IMR-90 (cell line): ENCODE measurements around the gene CTBP2. TPM values are rescaled to one million over a fixed set of nuclear protein-coding genes. Genes with fewer than 3 reads are reported as not detected.
A peak's percentile ranks its signal among the peaks of the same experiment; 100 is the strongest.

Source experiments
- ATAC-seq: fragments of 200-7000 bp; cut with Tn5 transposase; 2 replicates; pipeline ENCODE4 v1.9.1; 2020; ENCODE audit warnings: low read depth, mild to moderate bottlenecking, moderate library complexity
- BruUV-seq: library from RNA; stranded (reverse); fragments of 400-500 nt; replicated peaks from 2 replicates; lab custom pipeline; 2021; lab: Mats Ljungman, UMichigan
- CTCF ChIA-PET: fragments of 300-600 bp; formaldehyde crosslinking; extraction: SDS; loops from one replicate; lab custom pipeline; 2021; ENCODE audit warnings: antibody characterized with exemption; lab: Yijun Ruan, JAX
- POLR2A ChIA-PET: fragments of 300-600 bp; sonication (Branson Sonifier 250); formaldehyde crosslinking; loops from one replicate; lab custom pipeline; 2022; ENCODE audit warnings: antibody characterized with exemption; ENCODE audit not compliant: unreplicated experiment; lab: Charles Lee
- DNase-seq: peaks from one replicate; pipeline ENCODE4 v3.0.0; 2013
- H2AFZ ChIP-seq: replicated peaks from 2 replicates; pipeline ENCODE3; 2013; ENCODE audit warnings: low read length, mild to moderate bottlenecking; ENCODE audit not compliant: poor library complexity
- H2AK5ac ChIP-seq: 2 replicates; pipeline ENCODE4 v1.6.1; 2013; ENCODE audit warnings: low read depth, low read length, inconsistent platforms
- H2AK9ac ChIP-seq: replicated peaks from 2 replicates; pipeline ENCODE3; 2013; ENCODE audit warnings: mild to moderate bottlenecking, low read depth, low read length, moderate library complexity; ENCODE audit not compliant: poor library complexity
- H2BK120ac ChIP-seq: 2 replicates; pipeline ENCODE4 v1.6.1; 2013; ENCODE audit warnings: low read depth, low read length, inconsistent platforms
- H2BK15ac ChIP-seq: 3 replicates; pipeline ENCODE4 v1.6.1; 2013; ENCODE audit warnings: low read depth, low read length, inconsistent platforms
- H2BK20ac ChIP-seq: 2 replicates; pipeline ENCODE4 v1.6.1; 2013; ENCODE audit warnings: low read depth, mild to moderate bottlenecking, inconsistent platforms, low read length, moderate library complexity
- H2BK5ac ChIP-seq: 2 replicates; pipeline ENCODE4 v1.6.1; 2013; ENCODE audit warnings: mild to moderate bottlenecking, low read depth, low read length, inconsistent platforms; ENCODE audit not compliant: poor library complexity, severe bottlenecking
- H3K14ac ChIP-seq: replicated peaks from 2 replicates; pipeline ENCODE4 v1.6.1; 2013; ENCODE audit warnings: low read depth, low read length, inconsistent platforms
- H3K18ac ChIP-seq: 2 replicates; pipeline ENCODE4 v1.6.1; 2013; ENCODE audit warnings: low read depth, low read length, control low read depth
- H3K23ac ChIP-seq: 2 replicates; pipeline ENCODE4 v1.6.1; 2013; ENCODE audit warnings: low read depth, low read length, inconsistent platforms
- H3K27ac ChIP-seq: 2 replicates; pipeline ENCODE4 v1.5.1; 2013; ENCODE audit warnings: mild to moderate bottlenecking, control low read depth, low read length; ENCODE audit not compliant: insufficient read depth
- H3K27me3 ChIP-seq: 2 replicates; pipeline ENCODE4 v1.6.1; 2013; ENCODE audit warnings: low read length; ENCODE audit not compliant: control insufficient read depth, insufficient read depth
- H3K36me3 ChIP-seq: 2 replicates; pipeline ENCODE4 v1.6.1; 2013; ENCODE audit warnings: low read length, mixed read lengths; ENCODE audit not compliant: control insufficient read depth, insufficient read depth
- H3K4ac ChIP-seq: 2 replicates; pipeline ENCODE4 v1.6.1; 2013; ENCODE audit warnings: low read depth, low read length, inconsistent platforms
- H3K4me1 ChIP-seq: 2 replicates; pipeline ENCODE4 v1.6.1; 2013; ENCODE audit warnings: low read length, mixed read lengths; ENCODE audit not compliant: control insufficient read depth, insufficient read depth
- H3K4me2 ChIP-seq: 2 replicates; pipeline ENCODE4 v1.6.1; 2013; ENCODE audit warnings: low read depth, mild to moderate bottlenecking, control low read depth, low read length, moderate library complexity
- H3K4me3 ChIP-seq: 2 replicates; pipeline ENCODE4 v1.5.1; 2013; ENCODE audit warnings: low read depth, mild to moderate bottlenecking, control low read depth, low read length, moderate library complexity; ENCODE audit not compliant: insufficient read depth
- H3K56ac ChIP-seq: 2 replicates; pipeline ENCODE4 v1.6.1; 2013; ENCODE audit warnings: low read length, inconsistent platforms; ENCODE audit not compliant: insufficient read depth; ENCODE audit errors: extremely low read depth
- H3K79me1 ChIP-seq, 2 experiments: 2 replicates each; pipeline ENCODE4 v1.6.1; 2013; ENCODE audit warnings: low read length in 2 of 2, inconsistent platforms in 1 of 2, low read depth in 1 of 2
- H3K9ac ChIP-seq: 2 replicates; pipeline ENCODE4 v1.6.1; 2013; ENCODE audit warnings: low read depth, low read length, control low read depth
- H3K9me1 ChIP-seq: 2 replicates; pipeline ENCODE4 v1.6.1; 2013; ENCODE audit warnings: low read length, inconsistent platforms; ENCODE audit not compliant: insufficient read depth
- H3K9me3 ChIP-seq: 2 replicates; pipeline ENCODE4 v1.6.1; 2013; ENCODE audit warnings: low read length; ENCODE audit not compliant: control insufficient read depth, insufficient read depth
- H4K20me1 ChIP-seq: 2 replicates; pipeline ENCODE4 v1.6.1; 2013; ENCODE audit warnings: low read length, inconsistent platforms; ENCODE audit not compliant: insufficient read depth
- H4K5ac ChIP-seq: 2 replicates; pipeline ENCODE4 v1.6.1; 2013; ENCODE audit warnings: mild to moderate bottlenecking, low read depth, low read length, control low read depth
- H4K8ac ChIP-seq, 2 experiments: 2 replicates each; pipeline ENCODE4 v1.6.1; 2013; ENCODE audit warnings: low read depth in 2 of 2, low read length in 2 of 2, control low read depth in 1 of 2, inconsistent platforms in 1 of 2
- H4K91ac ChIP-seq: 2 replicates; pipeline ENCODE4 v1.6.1; 2013; ENCODE audit warnings: low read depth, low read length, inconsistent platforms; ENCODE audit not compliant: insufficient read depth
- ELK1 ChIP-seq: fragments of 150-350 bp; IDR thresholded peaks from 2 replicates; pipeline ENCODE4 v1.6.1; 2016; ENCODE audit warnings: low read depth, mild to moderate bottlenecking, low read length, moderate library complexity, borderline replicate concordance
- MAFK ChIP-seq: IDR thresholded peaks from 2 replicates; pipeline ENCODE4 v1.6.1; 2012; ENCODE audit warnings: low read depth, low read length, improper control_type of control experiment
- NFE2L2 ChIP-seq: fragments of 150-350 bp; IDR thresholded peaks from 2 replicates; pipeline ENCODE4 v1.6.1; 2016; ENCODE audit warnings: low read depth, mild to moderate bottlenecking, low read length
- WGBS, 2 experiments: methylation state at CpG; one replicate each; pipeline versions ENCODE4 v1.1.5 to v1.1.7; 2013; ENCODE audit warnings: missing lambda C conversion rate in 2 of 2; ENCODE audit not compliant: insufficient read length in 1 of 2; ENCODE audit errors: extremely low coverage in 2 of 2; 5-methylcytosine and 5-hydroxymethylcytosine counted together
- dilution Hi-C: fragments of 300-500 bp; cut with HindIII; formaldehyde crosslinking; loops from one replicate; pipeline ENCODE4 v1.14.3; 2018; ENCODE audit warnings: low sequenced_read_pairs; ENCODE audit not compliant: unreplicated experiment
- in situ Hi-C: fragments of 300-500 bp; cut with MboI; formaldehyde crosslinking; loops from 3 replicates; pipeline ENCODE4 v1.14.3; 2019; ENCODE audit warnings: low sequenced_read_pairs, inconsistent platforms, mixed read lengths
- intact Hi-C: fragments of 100-400 bp; cut with micrococcal nuclease; formaldehyde crosslinking; loops from 2 replicates; pipeline ENCODE4 v1.10.0; 2022
- polyA plus RNA-seq, 3 experiments: library from polyadenylated mRNA; depleted of rRNA; stranded (reverse); fragments of >200 nt; gene quantifications; 2 replicates each; pipeline ENCODE4 v1.2.3, GENCODE V29; 2012; ENCODE audit warnings: low replicate concordance in 1 of 3
- total RNA-seq: library from RNA; depleted of rRNA; stranded (reverse); fragments of >200 nt; gene quantifications from 2 replicates; pipeline ENCODE4 v1.2.3, GENCODE V29; 2012

Gene CTBP2
- total and polyA plus RNA-seq, 2 of the 4 experiments (the other 2 are of a cell fraction) = 81.0 to 86.6 TPM

- Histone ChIP-seq H3K14ac (no peak overlapping the region; the same call in none of the 2 replicates), H3K27me3 (no peaks in the 10 kb centered on the region), H3K4me2 (no peak overlapping the region), H3K23ac (no peak overlapping the region), H2BK15ac (no peak overlapping the region), H3K9ac (no peak overlapping the region), H3K27ac (no peak overlapping the region), H3K36me3 (peaks cover 66% of the 10 kb centered on the region), H2BK120ac (no peak overlapping the region), H4K8ac (no peak overlapping the region), H3K4ac (peak overlapping the region; percentile 84; the same call in 1 of the 2 replicates), H2AK5ac (no peak overlapping the region; the same call in 1 of the 2 replicates), H3K4me1 (peaks cover 32% of the 10 kb centered on the region), H4K91ac (peak overlapping the region; percentile 2; the same call in 1 of the 2 replicates), H3K9me3 (no peaks in the 10 kb centered on the region), H2AFZ (no peak overlapping the region), H2BK20ac (no peak overlapping the region; the same call in 1 of the 2 replicates), H3K4me3 (no peak overlapping the region), H3K9me1 (peaks cover 21% of the 10 kb centered on the region), H2AK9ac (no peak overlapping the region), H2BK5ac (no peak overlapping the region), H4K20me1 (peaks cover 45% of the 10 kb centered on the region), H4K5ac (no peak overlapping the region), H3K18ac (no peak overlapping the region), H3K79me1 (peaks cover 20 to 76% of the 10 kb centered on the region in 2 experiments; a peak in 3 of 4 replicates), H3K56ac (no peak overlapping the region)
- 82% methylated on average over 4 of the region's 16 CpGs; no CpG with 5 or more reads in 1 of the 2 experiments for WGBS, 2 experiments
- ChIA-PET POLR2A (no interaction called here), CTCF (interaction anchor here (0.6 to 1.8 kb wide), 3 partner anchors 37 to 54 kb away, joined by 3 to 13 read pairs (median 4); no protein-coding TSS in a partner anchor)
- in situ Hi-C loops = loop anchor here (25.0 kb wide), 1 partner anchor 461 kb away; no protein-coding TSS in a partner anchor
- TF ChIP-seq ELK1 (no peak), NFE2L2 (no peak), MAFK (no peak)
- DNase-seq (no peak), ATAC-seq (no peak)
- intact Hi-C loops = loop anchor here (1.0 to 10.0 kb wide), 3 partner anchors 63 to 716 kb away; partner anchors contain the start of gene EDRF1
- no TSS peak for BruUV-seq
- dilution Hi-C loops = no loop called here
Observed at GRCh38 chr10:124998624-124999291, 161.6 kb downstream of the CTBP2 start.
